T1000 (cell line): ENCODE data around the gene SACM1L.

Source experiments
- DNase-seq: peaks from one replicate; lab custom pipeline; 2025; ENCODE audit warnings: mixed read lengths; lab: John Stamatoyannopoulos, UW

SACM1L gene

GRCh38 chr3:45771166-45771775 is 82.1 kb downstream of the SACM1L start:
- DNase-seq, result no peak

DNA sequence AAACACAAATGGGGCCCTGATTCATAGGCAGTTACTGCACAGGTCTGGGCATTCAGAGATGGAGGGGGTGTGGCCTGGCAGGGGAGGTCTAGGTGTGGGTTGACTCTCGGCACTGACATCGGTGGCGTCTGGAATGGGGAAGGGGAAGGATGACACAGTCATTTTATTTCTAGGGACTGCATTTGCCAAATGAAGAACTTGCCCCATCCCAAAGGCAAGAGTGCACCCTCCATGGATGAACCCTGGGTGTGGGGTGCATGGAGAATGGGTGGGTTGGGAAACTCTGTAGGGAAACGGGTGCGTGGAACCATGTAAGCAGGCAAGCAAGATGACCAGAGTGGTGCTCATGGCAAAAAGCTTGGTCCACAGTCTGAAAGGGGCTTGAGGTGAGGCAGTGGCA is 82.6 kb downstream of the SACM1L start:
- DNase-seq, result no peak

GRCh38 chr3:45772341-45773035 is 83.3 kb downstream of the SACM1L start:
- no peak for DNase-seq

GRCh38 chr3:45773072-45773471 is 83.9 kb downstream of the SACM1L start:
- no peak for DNase-seq

- DNase-seq, result no peak
These were observed 84.7 kb downstream of the SACM1L start for GRCh38 chr3:45773714-45774449.

DNA sequence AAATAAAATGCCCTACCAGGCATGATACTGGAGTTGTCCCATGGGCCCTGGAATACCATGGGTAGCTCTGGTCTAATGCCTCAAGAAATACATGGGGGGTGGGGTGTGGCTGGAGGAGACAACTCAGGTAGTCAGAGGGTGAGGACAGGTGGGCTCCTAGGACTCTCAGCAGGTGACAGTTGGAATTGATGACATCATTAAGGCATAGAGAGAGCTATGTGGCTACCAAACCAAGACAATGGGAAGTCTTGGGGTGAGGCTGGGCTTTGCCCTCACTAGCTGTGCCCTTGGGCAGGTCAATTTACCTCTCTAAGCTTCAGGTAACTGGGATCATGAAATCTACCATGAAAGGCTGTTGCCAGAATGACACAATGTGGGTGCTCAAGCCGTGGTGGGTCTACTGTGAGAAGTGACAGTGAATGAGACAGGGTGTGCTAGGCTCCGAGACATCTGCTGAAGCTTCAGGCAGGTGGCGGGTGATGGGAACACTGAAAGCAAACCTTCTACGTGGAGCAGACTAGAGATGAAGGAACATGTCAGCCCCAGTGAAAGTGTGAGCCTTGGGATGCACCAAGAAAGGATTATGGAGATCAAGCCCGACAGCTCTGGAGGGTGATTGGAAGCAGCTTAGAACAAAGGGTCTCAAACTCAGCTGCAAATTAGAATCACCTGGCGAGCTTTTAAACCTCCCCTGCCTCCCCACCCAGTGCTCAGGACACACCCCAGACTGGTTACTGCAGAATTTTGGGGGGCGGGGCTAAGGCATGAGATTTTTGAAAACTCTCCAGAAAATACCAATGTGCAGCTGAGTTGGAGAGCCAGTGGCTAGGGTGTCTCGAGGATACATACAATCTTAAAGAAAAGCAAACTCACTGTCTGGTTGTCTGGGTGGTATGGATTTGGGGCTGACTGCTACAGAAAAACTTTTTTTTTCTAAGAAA is 85.7 kb downstream of the SACM1L start:
- DNase-seq, result no peak

DNA sequence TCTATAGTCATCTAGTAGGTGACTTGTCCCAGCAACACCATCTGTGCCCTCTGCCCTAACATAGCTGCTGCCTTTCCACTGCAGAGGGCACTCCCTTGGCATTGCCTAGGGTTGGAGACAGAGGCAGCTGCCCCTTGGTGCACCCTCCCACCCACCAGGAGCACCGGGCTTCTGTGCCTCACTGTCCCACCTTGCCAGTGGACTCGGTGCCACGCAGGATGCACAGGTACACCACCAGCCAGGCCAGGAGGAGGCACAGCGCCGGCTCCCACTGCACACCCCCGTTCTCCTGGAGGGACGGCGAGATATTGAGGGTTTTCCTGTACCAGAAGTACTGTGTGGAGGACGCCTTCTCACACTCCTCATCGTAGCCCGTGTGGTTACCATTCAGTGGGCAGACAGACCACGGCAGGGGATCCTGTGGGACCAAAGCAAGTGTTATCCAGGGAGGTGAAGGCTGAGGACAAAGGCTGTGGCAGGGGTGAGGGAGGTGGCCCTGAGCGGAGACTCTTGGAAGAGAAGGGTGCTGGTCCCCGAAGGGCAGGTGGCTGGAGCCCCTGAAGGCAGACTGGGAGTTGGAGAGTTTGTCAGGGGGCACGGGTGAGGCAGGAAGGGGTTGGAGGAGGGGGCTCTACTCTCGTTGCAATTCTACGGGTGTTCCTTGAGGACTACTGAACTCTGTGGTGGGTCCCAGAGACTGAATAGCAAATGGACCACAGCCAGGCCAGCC is 86.5 kb downstream of the SACM1L start:
- no peak for DNase-seq

GRCh38 chr3:45776301-45776595 is 87.1 kb downstream of the SACM1L start:
- DNase-seq, result no peak

GRCh38 chr3:45776611-45777010 is 87.4 kb downstream of the SACM1L start:
- no peak for DNase-seq

GRCh38 chr3:45777111-45777745 is 88.0 kb downstream of the SACM1L start:
- DNase-seq, result no peak

DNA sequence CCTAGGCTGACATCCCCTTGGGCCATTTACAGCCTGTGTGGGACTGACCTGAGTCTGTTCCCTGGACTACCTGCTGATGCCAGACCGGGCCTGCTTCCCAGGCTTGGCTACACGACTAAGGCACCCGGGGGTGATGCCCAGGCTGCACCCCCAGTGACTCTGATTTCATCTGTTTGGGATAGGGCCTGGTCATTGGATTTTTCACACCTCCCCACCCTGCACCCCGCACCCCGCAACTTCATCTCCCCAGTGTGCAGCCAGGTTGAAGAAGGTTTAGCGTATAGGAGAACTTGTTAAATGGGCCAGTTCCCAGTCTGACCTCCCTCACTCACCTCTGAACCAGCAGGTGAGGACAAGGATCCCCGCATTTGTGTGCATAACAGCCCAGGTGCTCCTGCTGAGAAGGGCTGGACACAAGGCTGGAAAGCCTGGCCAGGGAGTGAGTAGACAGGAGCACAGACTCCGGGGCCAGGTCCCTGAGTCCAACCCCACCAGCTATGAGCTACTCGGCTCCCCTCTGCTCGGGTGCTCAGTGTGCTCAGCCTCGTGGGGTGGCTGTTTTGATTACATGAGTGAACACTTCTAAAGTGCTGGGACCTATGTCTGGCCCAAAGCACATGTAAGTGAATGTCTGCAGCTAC is 88.7 kb downstream of the SACM1L start:
- no peak for DNase-seq

GRCh38 chr3:45778761-45779201 is 89.6 kb downstream of the SACM1L start:
- no peak for DNase-seq

GRCh38 chr3:45779746-45780735 is 90.8 kb downstream of the SACM1L start:
- DNase-seq, result no peak

DNA sequence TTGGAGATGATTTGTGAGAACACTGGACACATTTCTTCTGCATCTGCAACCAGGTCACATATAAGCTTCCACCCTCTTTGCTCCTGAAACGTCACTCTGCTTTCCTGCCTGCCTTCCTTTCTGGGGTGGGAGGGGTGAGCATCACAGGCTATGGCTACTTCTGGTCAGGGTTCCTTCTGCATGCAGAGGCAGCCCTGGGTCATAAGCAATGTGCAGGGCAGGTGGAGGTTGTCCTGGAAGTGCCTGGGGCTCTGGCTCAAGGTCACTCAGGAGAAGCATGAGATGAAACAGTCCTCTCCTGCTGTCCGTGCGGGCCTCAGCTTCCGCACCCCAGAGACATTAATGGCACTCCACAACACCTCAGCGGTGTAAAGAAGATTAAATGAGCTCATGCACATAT is 92.1 kb downstream of the SACM1L start:
- DNase-seq, result no peak

- DNase-seq, result no peak
These were observed 92.6 kb downstream of the SACM1L start for GRCh38 chr3:45781841-45782240.

DNA sequence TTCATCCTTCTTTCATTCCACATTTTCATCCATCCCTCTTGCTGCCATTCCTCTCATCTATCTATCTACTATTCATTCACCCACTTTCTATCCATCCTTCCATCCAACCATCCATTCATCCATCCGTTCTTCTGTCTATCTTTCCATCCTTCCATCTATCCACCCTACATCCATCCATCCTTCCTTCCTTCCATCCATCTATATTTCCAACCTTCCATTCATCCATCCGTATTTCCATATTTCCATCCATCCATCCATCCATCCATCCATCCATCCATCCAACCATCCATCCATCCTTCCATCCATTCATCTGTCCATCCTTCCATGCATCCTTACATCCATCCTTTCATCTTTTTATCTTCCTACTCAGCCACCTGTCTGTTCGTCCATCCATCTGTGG is 93.2 kb downstream of the SACM1L start:
- DNase-seq, result no peak

GRCh38 chr3:45783667-45784066 is 94.5 kb downstream of the SACM1L start:
- DNase-seq, result no peak

GRCh38 chr3:45785605-45786150 is 96.5 kb downstream of the SACM1L start:
- DNase-seq, result no peak
